B cell (primary cell): Measurements from ENCODE around the gene CAMK2D.

Experiments
- EZH2 ChIP-seq: IDR thresholded peaks from 2 replicates; pipeline ENCODE4 v1.6.1; 2012; ENCODE audit warnings: borderline replicate concordance, low read depth, mild to moderate bottlenecking, moderate library complexity, low read length; ENCODE audit not compliant: insufficient read depth, poor library complexity, severe bottlenecking
- TF ChIP-seq, protein P1 (sequence below): fragments of 200-600 bp; IDR thresholded peaks from one replicate; pipeline ENCODE4 v1.8.0; 2022; ENCODE audit warnings: antibody characterized with exemption, mild to moderate bottlenecking

GRCh38 chr4:113481820-113482219 lies 279.7 kb downstream of the CAMK2D start:
- TF ChIP-seq, protein P1, sequence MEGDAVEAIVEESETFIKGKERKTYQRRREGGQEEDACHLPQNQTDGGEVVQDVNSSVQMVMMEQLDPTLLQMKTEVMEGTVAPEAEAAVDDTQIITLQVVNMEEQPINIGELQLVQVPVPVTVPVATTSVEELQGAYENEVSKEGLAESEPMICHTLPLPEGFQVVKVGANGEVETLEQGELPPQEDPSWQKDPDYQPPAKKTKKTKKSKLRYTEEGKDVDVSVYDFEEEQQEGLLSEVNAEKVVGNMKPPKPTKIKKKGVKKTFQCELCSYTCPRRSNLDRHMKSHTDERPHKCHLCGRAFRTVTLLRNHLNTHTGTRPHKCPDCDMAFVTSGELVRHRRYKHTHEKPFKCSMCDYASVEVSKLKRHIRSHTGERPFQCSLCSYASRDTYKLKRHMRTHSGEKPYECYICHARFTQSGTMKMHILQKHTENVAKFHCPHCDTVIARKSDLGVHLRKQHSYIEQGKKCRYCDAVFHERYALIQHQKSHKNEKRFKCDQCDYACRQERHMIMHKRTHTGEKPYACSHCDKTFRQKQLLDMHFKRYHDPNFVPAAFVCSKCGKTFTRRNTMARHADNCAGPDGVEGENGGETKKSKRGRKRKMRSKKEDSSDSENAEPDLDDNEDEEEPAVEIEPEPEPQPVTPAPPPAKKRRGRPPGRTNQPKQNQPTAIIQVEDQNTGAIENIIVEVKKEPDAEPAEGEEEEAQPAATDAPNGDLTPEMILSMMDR, result no peak
- no peak for TF ChIP-seq EZH2
